HG02571 (cell line): ENCODE data around the gene KCNIP4.

Experiments
- ATAC-seq: cut with Tn5 transposase; IDR thresholded peaks from one replicate; pipeline ENCODE4 v1.9.1; 2021; ENCODE audit warnings: mild to moderate bottlenecking, moderate library complexity; ENCODE audit not compliant: unreplicated experiment

Gene KCNIP4

GRCh38 chr4:20696815-20697214, 1251.8 kb downstream of the KCNIP4 start:
- ATAC-seq, result no peak

DNA sequence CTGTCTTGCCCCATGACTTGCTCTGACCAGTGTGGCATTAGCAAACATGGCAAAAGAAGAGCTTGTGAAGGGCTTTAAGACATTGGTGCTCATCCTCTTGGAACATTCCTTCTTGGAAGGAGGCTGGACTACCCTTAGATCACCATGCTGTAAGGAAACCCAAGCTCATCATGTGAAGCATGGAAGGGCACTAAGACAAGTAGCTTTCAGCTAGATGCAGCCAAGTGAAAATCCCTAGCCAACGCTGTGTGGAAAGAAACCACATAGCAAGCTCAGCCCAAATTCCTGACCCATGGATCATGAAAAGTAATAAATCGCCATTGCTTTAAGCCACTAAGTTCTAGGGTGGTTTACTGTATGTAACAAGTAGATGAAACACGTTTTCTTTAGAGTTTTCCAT, 1260.7 kb downstream of the KCNIP4 start:
- ATAC-seq, result no peak

GRCh38 chr4:20684852-20685763, 1263.5 kb downstream of the KCNIP4 start:
- no peak for ATAC-seq

DNA sequence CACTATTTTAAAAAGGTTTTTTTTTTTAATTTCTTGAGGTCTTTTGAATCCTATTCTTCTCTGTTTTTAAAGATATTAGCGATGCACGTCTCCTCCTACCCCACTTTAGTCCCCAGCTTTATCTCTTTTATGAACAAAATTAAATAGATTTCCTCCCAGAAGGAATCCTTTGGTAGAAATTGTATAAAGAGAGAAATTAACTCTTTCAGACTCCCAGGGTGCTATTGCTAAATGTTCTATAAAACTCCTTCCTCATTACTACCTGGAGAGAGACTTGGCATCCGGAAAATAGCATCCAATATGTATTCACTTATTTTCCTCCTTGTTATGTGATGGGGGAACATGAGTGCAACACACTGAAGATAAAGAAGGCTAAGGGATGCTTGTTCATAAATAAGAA, 1264.8 kb downstream of the KCNIP4 start:
- no peak for ATAC-seq

DNA sequence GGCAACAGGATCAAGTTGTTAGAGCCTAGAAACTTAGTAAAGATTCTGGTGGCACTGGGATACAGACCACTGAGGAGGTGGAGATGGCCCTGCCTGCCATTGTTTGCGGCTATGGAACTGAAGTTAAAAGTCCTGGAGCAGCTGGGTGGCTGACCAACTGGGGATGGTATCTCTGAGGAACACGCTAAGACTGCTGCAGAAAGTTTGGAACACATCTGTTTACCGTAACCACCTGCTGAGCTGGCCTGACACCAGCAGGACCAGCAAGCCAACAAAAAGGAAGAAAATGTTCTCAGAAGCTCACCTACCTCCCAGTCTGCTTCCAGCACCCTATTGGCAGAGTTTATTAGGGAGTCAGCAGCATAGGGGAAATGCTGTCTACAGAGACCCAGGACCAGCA, 1265.7 kb downstream of the KCNIP4 start:
- no peak for ATAC-seq

DNA sequence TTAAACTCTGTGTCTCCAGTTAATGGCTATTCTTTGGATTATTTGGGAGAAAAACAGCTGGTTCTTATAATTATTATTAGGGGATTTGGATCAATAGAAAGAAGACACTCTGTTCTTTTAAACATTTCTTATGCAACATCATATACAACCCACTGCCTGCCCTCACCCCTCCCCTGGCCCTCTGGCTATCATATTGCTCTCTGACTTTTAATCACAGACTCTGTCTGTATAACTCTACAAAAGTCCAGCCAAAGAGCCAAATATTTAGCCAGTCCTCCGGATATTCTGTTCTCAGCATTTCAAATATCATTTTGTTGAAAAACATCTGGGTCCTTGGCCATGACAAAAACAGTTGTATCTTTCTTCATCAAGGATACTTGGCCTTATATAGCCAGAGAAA, 1267.3 kb downstream of the KCNIP4 start:
- no peak for ATAC-seq

DNA sequence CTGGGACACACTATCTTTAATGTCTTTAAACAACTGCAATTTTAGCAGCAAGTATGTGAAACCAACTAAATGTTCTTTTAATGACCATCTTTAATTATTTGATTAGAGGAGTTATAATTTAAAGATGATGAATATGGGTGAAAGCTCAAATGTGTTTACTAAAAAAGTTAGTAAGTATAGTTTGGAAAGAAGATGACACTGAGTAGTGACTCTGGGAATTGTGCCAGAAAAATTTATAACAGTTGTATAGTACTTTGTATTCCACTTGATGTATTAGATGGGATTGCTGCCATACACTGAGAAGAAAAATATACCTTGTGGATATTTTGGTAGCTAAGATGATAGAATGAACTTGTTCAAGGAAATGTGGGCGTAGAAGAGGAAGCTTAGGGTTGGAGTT, 1267.8 kb downstream of the KCNIP4 start:
- no peak for ATAC-seq

GRCh38 chr4:20679951-20680350, 1268.6 kb downstream of the KCNIP4 start:
- no peak for ATAC-seq
